CD4-positive, alpha-beta T cell treated with Interferon alpha-2 for 1 hour (primary cell): ENCODE data around the gene ARFGAP2.

ENCODE experiments used
- DNase-seq, 2 donors: peaks; one replicate each; pipeline ENCODE4 v3.0.0-alpha.2; 2020 to 2022

Gene ARFGAP2

GRCh38 chr11:47186700-47187695 is 10.3 kb upstream of the ARFGAP2 start:
- peak; percentile 25 to 51 for DNase-seq

DNA sequence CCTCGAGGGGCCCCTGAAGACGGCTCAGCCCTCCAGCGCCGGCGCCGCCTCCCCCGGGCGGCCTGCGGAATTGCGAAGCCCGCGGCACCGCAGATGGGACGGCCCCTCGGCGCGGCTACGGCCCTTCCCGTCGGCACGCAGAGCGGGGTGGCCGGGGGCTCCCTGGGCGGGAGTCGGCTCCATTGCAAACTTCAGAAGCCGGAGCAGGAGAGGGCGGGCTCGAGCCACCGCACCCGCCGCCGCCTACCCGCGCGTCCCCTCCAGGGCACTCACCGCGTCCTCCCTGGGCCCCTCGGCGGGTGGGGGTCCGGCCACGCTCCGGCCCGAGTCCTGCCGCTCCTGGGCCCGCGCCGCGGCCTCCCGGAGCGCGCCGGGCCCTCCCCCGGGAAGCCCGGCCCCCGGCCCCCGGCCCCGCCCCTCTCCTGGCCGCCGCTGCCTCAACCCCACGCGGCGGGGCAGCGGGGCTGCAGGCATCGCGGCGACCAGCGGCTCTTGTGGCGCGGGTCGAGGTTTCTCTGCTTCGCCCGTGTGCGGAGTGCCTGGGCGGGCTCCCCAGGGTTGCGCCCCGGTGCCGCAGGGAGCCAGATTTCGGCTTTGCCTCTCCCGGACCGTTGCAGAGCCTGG is 9.5 kb upstream of the ARFGAP2 start, which contains the start of gene PACSIN3:
Gene PACSIN3, minus strand, starts transcription at position 359 of the 624 bp plus-strand sequence. CDS start 3,707 bp downstream, outside the sequence.
- peak; percentile 10 to 49 for DNase-seq

GRCh38 chr11:47185305-47186075 is 8.8 kb upstream of the ARFGAP2 start:
- no peak for DNase-seq

DNA sequence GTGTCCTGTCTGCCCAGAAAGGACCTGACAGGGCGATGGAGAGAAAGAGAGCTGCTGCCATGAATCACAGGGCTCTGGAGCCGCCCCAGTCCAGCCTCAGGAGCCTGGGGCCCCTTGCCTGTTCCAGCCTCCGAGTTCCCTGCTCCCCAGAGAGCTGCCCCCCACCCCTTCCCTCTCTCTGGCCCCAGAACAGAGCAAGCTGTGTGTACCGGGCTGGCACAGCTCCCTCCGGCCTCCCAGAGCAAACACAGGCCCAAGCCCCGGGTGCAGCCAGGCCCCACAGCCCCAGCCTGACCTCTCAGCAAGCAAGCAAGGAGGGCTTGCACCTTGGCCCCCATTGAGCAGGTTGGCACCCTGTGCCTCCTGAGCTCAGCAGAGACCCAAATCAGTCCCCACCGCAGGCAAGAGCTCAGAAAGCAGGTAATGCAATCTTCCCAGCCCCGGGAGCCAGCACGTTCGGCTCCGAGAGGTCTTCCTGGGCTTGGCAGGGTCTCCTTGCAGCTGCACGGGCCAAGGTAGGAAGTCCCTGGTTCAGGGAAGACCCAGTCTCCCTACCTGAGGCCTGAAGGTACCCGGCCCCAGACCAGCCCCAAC is 8.1 kb upstream of the ARFGAP2 start:
- DNase-seq, result no peak

- DNase-seq, result no peak
Observed at GRCh38 chr11:47183969-47184368, 7.3 kb upstream of the ARFGAP2 start.

DNA sequence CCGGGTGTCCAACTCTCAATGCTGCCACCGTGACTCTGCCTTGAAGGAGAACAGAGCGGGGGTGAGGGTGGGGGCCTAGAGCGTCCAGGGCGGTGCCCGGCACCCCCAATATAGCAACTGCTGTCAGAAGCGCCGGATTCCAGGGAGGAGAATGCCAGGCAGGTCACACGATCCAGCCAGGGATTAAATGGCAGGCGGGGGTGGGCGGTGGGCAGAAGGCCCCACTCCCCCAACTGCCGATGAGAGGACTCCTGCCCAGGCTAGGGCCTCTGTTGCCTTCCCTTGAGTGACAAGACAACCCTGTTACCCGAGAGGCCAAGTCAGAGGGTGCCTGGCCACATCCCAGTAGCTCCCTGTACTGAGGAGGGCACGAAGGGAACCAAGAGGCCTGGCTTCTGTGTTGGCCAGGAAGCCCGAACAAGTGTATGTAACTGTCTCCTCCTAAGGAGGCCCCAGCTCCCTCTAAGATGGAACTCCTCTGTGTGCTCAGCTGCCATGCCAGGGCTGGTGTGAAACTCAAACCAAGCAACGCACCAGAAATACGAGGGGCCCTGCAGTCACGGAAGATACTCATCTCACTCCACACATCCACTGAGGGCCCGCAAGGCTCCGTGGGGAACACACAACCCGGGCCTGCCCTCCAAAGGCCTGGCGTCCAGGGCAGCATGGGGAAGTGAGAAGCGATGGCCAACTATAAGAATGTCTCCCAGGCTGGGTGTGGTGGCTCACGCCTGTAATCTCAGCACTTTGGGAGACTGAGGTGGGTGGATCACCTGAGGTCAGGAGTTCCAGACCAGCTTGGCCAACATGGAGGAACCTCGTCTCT is 6.6 kb upstream of the ARFGAP2 start:
- no peak for DNase-seq

- no peak for DNase-seq
Observed at GRCh38 chr11:47182380-47182779, 5.7 kb upstream of the ARFGAP2 start.

DNA sequence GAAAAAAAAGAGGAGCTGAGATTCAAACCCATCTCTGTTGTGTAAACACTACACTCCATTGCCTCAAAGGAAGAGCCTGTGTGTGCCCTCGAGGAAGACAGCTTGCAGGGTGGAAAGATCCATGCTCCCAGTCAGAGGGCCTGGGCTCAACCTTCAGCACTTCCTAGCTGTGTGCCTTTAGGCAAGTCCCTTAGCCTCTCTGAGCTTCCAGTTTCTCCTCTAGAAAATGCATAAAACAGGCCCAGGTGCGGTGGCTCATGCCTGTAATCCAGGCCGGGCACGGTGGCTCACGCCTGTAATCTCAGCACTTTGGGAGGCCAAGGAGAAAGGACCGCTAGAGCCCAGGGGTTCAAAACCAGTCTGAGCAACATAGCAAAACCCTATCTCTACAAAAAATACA is 4.6 kb upstream of the ARFGAP2 start:
- no peak for DNase-seq

- DNase-seq, result no peak
Observed at GRCh38 chr11:47180006-47180787, 3.5 kb upstream of the ARFGAP2 start.

DNA sequence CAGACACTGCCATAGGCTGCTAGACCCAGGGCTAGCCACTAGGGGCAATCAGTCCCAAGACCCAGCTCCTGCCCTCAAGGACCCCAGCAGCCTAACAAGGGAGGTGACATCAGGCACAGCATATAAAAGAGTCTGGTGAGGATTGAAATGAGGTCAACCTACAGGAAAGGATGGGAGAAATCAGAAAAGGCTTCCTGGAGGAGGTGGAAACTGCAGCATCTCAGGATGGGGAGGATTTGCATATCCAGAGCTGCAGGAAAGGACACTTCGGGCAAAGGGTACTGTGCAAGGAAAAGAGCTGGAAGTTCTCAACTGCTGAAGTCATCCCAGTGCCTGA is 2.9 kb upstream of the ARFGAP2 start:
- DNase-seq, result peak; percentile 52 to 54

DNA sequence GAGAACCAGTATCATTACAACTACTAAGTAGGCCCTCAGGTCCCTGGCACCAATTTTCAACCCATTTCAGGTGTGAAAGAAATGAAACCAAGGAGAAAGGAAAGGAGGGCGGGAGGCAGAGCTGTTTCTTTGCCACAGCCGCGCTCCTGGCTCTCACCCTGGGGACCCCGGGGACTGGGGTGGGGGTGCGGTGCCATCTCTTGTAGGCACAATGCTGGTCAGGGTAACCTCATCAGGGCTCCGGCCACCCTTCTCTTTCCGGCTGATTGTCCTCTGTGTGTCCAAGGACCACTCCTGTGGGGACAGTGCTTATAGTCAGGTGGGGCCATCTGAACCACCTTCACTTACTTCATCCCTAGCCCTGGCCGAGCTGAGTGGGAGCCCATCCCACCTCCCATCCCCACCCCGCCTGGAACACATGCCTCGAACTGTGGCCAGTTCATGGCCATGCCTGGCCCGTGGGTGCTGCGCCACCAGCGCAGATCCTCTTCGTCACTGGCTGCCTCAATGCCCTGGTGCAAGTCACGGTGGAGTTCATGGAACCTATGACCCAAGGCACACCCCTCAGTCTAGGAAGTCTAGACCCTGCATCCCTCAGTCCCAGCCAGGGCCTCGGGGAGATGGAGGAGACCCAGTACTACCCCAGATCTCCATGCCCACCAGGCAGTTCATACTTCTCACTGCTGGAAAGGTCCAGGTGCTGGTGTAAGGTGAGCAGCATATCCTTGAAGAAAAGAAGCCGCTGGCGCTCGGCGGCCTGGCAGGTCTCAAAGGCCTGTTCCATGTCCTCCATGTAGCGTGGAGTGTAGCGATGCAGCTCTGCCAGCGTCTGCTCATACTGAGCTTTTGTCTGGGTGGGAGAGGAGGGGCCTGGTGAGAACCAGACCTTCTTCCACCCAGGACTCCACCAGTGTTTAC is 2.3 kb upstream of the ARFGAP2 start:
- no peak for DNase-seq

DNA sequence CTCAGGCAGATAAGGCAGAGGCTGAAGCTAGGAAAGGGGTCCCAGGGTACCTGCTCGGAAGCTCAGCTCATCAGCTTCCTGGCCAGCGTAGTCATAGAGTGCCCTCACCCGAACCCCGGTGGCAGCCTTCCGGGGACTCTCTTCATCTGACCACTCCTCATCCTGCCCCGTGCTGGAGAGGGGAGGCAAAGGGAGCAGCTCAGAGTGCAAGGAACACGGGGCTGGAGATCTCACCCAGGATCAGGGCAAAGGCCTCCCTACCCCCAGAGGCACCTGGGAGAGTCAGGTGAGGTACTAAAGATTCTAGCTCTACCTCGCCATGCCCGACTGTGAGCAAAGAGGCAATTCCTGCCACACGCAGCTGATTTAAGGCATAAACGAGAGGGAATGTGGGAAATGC is 1.6 kb upstream of the ARFGAP2 start:
- DNase-seq, result no peak

GRCh38 chr11:47177846-47178245 is 1.2 kb upstream of the ARFGAP2 start:
- no peak for DNase-seq

- peak; percentile 85 to 90 for DNase-seq
Observed at GRCh38 chr11:47177229-47177845, 658 bp upstream of the ARFGAP2 start.

- DNase-seq, result peak in 1 of 2 donors; percentile 18
Observed at GRCh38 chr11:47175746-47176327, 842 bp downstream of the ARFGAP2 start.

- DNase-seq, result no peak
Observed at GRCh38 chr11:47172740-47173336, 3.8 kb downstream of the ARFGAP2 start.

DNA sequence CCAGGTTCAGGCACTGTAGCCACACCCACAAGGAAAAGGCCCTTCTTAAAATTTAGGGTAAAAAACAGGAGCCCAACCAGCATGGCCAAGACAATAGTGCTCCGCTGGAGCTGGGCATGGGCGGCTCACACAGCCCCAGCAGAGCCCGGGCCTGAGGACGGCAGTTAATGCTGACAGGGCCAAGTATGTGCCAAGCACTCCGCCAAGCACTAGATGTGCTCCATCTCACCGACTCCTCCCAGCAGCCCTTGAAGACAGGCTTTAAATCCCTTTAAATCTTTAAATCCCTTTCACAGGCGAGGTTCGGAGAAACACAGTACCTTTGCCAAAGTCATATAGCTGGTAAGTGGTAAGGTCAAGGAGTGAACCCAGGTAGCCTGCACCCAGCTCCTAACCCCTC is 4.8 kb downstream of the ARFGAP2 start:
- DNase-seq, result no peak

GRCh38 chr11:47171061-47171838 is 5.4 kb downstream of the ARFGAP2 start:
- DNase-seq, result no peak
